MCF 10A (cell line): ENCODE results near the gene FAM219A. TPM values are rescaled to one million over a fixed set of nuclear protein-coding genes. Genes with fewer than 3 reads are reported as not detected.

Source experiments
- BruUV-seq: library from RNA; stranded (reverse); fragments of 400-500 nt; replicated peaks from 2 replicates; lab custom pipeline; 2021; lab: Mats Ljungman, UMichigan
- CTCF ChIA-PET: fragments of 300-600 bp; sonication (Branson Sonifier 250); formaldehyde crosslinking; extraction: SDS; loops from one replicate; lab custom pipeline; 2021; ENCODE audit warnings: antibody characterized with exemption, inconsistent platforms; lab: Yijun Ruan, JAX
- POLR2A ChIA-PET: fragments of 300-600, 350-650 bp; sonication (Branson Sonifier 250); formaldehyde crosslinking; extraction: SDS; loops from one replicate; lab custom pipeline; 2020; ENCODE audit warnings: antibody characterized with exemption, inconsistent platforms; lab: Yijun Ruan, JAX
- DNase-seq: peaks from one replicate; pipeline ENCODE4 v3.0.0-alpha.2; 2018; ENCODE audit not compliant: unreplicated experiment
- H3K27ac Mint-ChIP-seq: one replicate; pipeline ENCODE4 v1.8.0; 2022; ENCODE audit warnings: mild to moderate bottlenecking, low read depth, mixed read lengths; ENCODE audit not compliant: unreplicated experiment
- H3K27me3 Mint-ChIP-seq: one replicate; pipeline ENCODE4 v1.8.0; 2022; ENCODE audit warnings: mixed read lengths; ENCODE audit not compliant: insufficient read depth, unreplicated experiment
- H3K36me3 Mint-ChIP-seq: one replicate; pipeline ENCODE4 v1.8.0; 2022; ENCODE audit warnings: mild to moderate bottlenecking, moderate library complexity, mixed read lengths; ENCODE audit not compliant: insufficient read depth, unreplicated experiment
- H3K4me1 Mint-ChIP-seq: one replicate; pipeline ENCODE4 v1.8.0; 2022; ENCODE audit warnings: mixed read lengths; ENCODE audit not compliant: insufficient read depth, unreplicated experiment
- H3K4me3 Mint-ChIP-seq: one replicate; pipeline ENCODE4 v1.8.0; 2022; ENCODE audit warnings: mild to moderate bottlenecking, moderate library complexity, mixed read lengths; ENCODE audit not compliant: unreplicated experiment
- H3K9me3 Mint-ChIP-seq: one replicate; pipeline ENCODE4 v1.8.0; 2022; ENCODE audit warnings: mixed read lengths; ENCODE audit not compliant: unreplicated experiment
- intact Hi-C: fragments of 100-400 bp; cut with micrococcal nuclease; formaldehyde crosslinking; loops from 2 replicates; pipeline ENCODE4 v1.14.1; 2022
- total RNA-seq: library from RNA; stranded (reverse); gene quantifications from 2 replicates; pipeline ENCODE4 v1.2.3, GENCODE V29; 2022
- TF ChIP-seq, protein P1 (sequence below): fragments of 200-600 bp; IDR thresholded peaks from one replicate; pipeline ENCODE4 v1.8.0; 2022; ENCODE audit warnings: antibody characterized with exemption, mild to moderate bottlenecking; ENCODE audit not compliant: unreplicated experiment

The FAM219A gene
- total RNA-seq, 1 experiment from 2014 or later: 19.3 TPM

DNA sequence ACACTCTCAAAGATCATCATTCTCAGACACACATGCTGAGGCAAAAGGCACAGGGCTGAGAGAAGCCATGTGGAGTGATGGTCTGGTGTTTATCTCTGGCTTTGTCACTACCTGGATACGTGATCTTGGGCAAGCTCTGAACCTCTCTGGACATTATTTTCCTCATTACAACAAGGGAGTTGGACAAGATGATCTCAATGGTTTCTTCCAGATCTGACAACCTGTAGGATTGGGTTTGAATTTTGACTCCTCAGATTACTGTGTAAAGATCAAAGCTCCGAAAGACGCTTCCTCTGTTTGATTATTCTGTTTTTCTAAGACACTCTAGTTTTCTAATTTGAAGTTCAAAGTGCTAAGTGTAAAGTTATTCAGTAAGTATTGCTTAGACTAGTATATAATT is 109.0 kb downstream of the FAM219A start:
- ChIA-PET CTCF (interaction anchor here (0.6 to 0.9 kb wide), 3 partner anchors 15 to 998 kb away, joined by 3 to 4 read pairs (median 3); no protein-coding TSS in a partner anchor), POLR2A (interaction anchor here (1.5 kb wide), 1 partner anchor 10 kb away, joined by 3 read pairs; no protein-coding TSS in a partner anchor)
- Mint-ChIP-seq H3K4me3 (no peak overlapping the region), H3K27ac (no peak overlapping the region), H3K27me3 (no peaks in the 10 kb centered on the region), H3K4me1 (no peaks in the 10 kb centered on the region), H3K36me3 (peaks cover 5% of the 10 kb centered on the region), H3K9me3 (no peaks in the 10 kb centered on the region)
- TF ChIP-seq, protein P1, sequence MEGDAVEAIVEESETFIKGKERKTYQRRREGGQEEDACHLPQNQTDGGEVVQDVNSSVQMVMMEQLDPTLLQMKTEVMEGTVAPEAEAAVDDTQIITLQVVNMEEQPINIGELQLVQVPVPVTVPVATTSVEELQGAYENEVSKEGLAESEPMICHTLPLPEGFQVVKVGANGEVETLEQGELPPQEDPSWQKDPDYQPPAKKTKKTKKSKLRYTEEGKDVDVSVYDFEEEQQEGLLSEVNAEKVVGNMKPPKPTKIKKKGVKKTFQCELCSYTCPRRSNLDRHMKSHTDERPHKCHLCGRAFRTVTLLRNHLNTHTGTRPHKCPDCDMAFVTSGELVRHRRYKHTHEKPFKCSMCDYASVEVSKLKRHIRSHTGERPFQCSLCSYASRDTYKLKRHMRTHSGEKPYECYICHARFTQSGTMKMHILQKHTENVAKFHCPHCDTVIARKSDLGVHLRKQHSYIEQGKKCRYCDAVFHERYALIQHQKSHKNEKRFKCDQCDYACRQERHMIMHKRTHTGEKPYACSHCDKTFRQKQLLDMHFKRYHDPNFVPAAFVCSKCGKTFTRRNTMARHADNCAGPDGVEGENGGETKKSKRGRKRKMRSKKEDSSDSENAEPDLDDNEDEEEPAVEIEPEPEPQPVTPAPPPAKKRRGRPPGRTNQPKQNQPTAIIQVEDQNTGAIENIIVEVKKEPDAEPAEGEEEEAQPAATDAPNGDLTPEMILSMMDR: no peak
- intact Hi-C loops: no loop called here
- no TSS peak for BruUV-seq
- no peak for DNase-seq

Other genes starting within 250 kb of the FAM219A start
- gene KIF24, start 129.3 kb downstream of the FAM219A start, total RNA-seq: 3.3 and 3.5 TPM in 2 replicates
- 30.6 and 35.0 TPM in 2 replicates for gene NUDT2, start 129.0 kb downstream of the FAM219A start, total RNA-seq
- 2.4 and 2.9 TPM in 2 replicates for gene MYORG, start 81.7 kb downstream of the FAM219A start, total RNA-seq
- gene DNAI1, start 235 bp upstream of the FAM219A start, total RNA-seq: not detected in 2 replicates
- gene ENHO, start 64.4 kb upstream of the FAM219A start, total RNA-seq: not detected in 2 replicates
- gene CNTFR, start 131.2 kb upstream of the FAM219A start, total RNA-seq: not detected in 2 replicates
- 41.6 and 42.8 TPM in 2 replicates for gene RPP25L, start 153.5 kb upstream of the FAM219A start, total RNA-seq
- 88.5 and 92.4 TPM in 2 replicates for gene DCTN3, start 161.9 kb upstream of the FAM219A start, total RNA-seq
- gene ARID3C, start 170.5 kb upstream of the FAM219A start, total RNA-seq: not detected in 2 replicates
- 82.1 and 99.8 TPM in 2 replicates for gene SIGMAR1, start 179.2 kb upstream of the FAM219A start, total RNA-seq
- gene GALT, start 188.1 kb upstream of the FAM219A start, total RNA-seq: 21.3 and 26.8 TPM in 2 replicates
- gene IL11RA, start 193.6 kb upstream of the FAM219A start, total RNA-seq: 4.0 and 8.0 TPM in 2 replicates
- gene CCL27, start 204.1 kb upstream of the FAM219A start, total RNA-seq: 0.49 TPM in 1 of 2 replicates, not detected in the other
- gene CCL19, start 232.7 kb upstream of the FAM219A start, total RNA-seq: not detected in 2 replicates